Colonic mucosa (tissue), 4 donors: ENCODE data around the gene P3H1. TPM values are rescaled to one million over a fixed set of nuclear protein-coding genes. Genes with fewer than 3 reads are reported as not detected.
A peak's percentile ranks its signal among the peaks of the same experiment; 100 is the strongest.

Experiments
- DNase-seq: peaks from one replicate; pipeline ENCODE4 v3.0.0-alpha.2; 2020
- H3K27ac ChIP-seq: fragments of 200-600 bp; one replicate; pipeline ENCODE4 v1.8.0; 2021
- H3K27me3 ChIP-seq: fragments of 200-600 bp; one replicate; pipeline ENCODE4 v1.8.0; 2021
- H3K36me3 ChIP-seq: fragments of 200-600 bp; one replicate; pipeline ENCODE4 v1.8.0; 2021
- H3K4me1 ChIP-seq: fragments of 200-600 bp; one replicate; pipeline ENCODE4 v1.8.0; 2021; ENCODE audit warnings: mild to moderate bottlenecking
- H3K4me3 ChIP-seq: fragments of 200-600 bp; one replicate; pipeline ENCODE4 v1.8.0; 2021
- H3K9ac ChIP-seq, 2 donors: one replicate each; pipeline ENCODE4 v1.7.0; 2013; ENCODE audit warnings: control low read depth in 2 of 2, low read depth in 2 of 2, low read length in 2 of 2
- H3K9me3 ChIP-seq: fragments of 200-600 bp; one replicate; pipeline ENCODE4 v1.8.0; 2021
- CTCF ChIP-seq: fragments of 200-600 bp; IDR thresholded peaks from one replicate; pipeline ENCODE4 v1.8.0; 2022; ENCODE audit warnings: antibody characterized with exemption, mild to moderate bottlenecking
- intact Hi-C: fragments of 100-400 bp; cut with DNase I; formaldehyde crosslinking; loops from one replicate; pipeline ENCODE4 v1.14.1; 2022
- total RNA-seq, 2 donors: library from RNA; stranded (reverse); fragmentation: NEBNext Ultra II Directional in 1 of 2; extraction: Animal tissue kit (Norgen Biotek cat#: 25700) in 1 of 2; gene quantifications; one replicate each; pipeline ENCODE4 v1.2.1, GENCODE V29; 2021
- donor health status: healthy.
- donor health status: DM: no; HTN: no; CAD: no.
- donor health status: DM: no; HTN: no; CAD: no.

The P3H1 gene
- total RNA-seq, 2 donors from 2014 or later = 11.7 to 19.1 TPM

GRCh38 chr1:42773420-42773819 is 6.6 kb upstream of the P3H1 start:
- Histone ChIP-seq H3K4me1 (no peaks in the 10 kb centered on the region), H3K9ac (no peak overlapping the region), H3K27me3 (no peaks in the 10 kb centered on the region), H3K4me3 (no peak overlapping the region), H3K9me3 (no peaks in the 10 kb centered on the region), H3K27ac (no peak overlapping the region), H3K36me3 (peaks cover 3% of the 10 kb centered on the region)
- TF ChIP-seq CTCF = no peak
- intact Hi-C loops = no loop called here
- DNase-seq = no peak

- intact Hi-C loops = loop anchor here (5.0 kb wide), 1 partner anchor 47 kb away; the partner anchor contains the start of genes ERMAP and SVBP
- Histone ChIP-seq H3K4me3 (no peak overlapping the region), H3K4me1 (no peaks in the 10 kb centered on the region), H3K36me3 (no peaks in the 10 kb centered on the region), H3K27ac (no peak overlapping the region), H3K9me3 (no peaks in the 10 kb centered on the region), H3K27me3 (no peaks in the 10 kb centered on the region), H3K9ac (no peak overlapping the region)
- no peak for DNase-seq
- TF ChIP-seq CTCF = no peak
These were observed 3.0 kb upstream of the P3H1 start for GRCh38 chr1:42769811-42770210.

- H3K4me1 ChIP-seq = no peaks in the 10 kb centered on the region
- DNase-seq = no peak
- H3K27ac ChIP-seq = no peak overlapping the region
- no peak for TF ChIP-seq CTCF
- intact Hi-C loops = loop anchor here (5.0 kb wide), 1 partner anchor 49 kb away; the partner anchor contains the start of genes ERMAP and SVBP
- no peak overlapping the region for H3K9ac ChIP-seq
- no peaks in the 10 kb centered on the region for H3K27me3 ChIP-seq
- no peaks in the 10 kb centered on the region for H3K36me3 ChIP-seq
- H3K9me3 ChIP-seq = no peaks in the 10 kb centered on the region
- peak overlapping the region; percentile 99 for H3K4me3 ChIP-seq
These were observed 1.3 kb upstream of the P3H1 start for GRCh38 chr1:42768172-42768571.

DNA sequence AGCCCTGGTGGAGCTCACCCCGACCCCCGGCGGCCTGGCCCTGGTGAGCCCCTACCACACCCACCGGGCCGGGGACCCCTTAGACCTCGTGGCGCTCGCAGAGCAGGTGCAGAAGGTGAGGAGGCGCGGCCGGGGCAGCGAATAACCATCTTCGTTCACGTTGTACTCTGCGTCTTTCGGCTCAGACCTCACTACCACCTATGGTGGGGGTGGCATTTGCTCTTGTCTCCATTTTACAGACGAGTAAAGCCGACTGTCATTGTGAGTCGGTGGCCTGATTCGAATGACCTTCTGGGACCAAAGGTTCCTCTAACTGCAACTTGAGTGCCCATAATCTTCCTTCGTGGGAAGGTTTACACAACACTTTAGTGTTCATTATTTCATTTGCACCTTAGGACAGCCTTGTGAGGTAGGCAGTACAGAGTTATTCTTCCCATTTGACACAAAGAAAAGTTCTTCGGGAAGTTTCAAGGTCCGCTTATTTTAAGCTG is 727 bp upstream of the P3H1 start:
- DNase-seq = no peak
- intact Hi-C loops = loop anchor here (5.0 kb wide), 1 partner anchor 50 kb away; the partner anchor contains the start of genes ERMAP and SVBP
- no peaks in the 10 kb centered on the region for H3K4me1 ChIP-seq
- H3K27me3 ChIP-seq = no peaks in the 10 kb centered on the region
- peak overlapping the region; percentile 90 to 95 for H3K9ac ChIP-seq
- no peak for TF ChIP-seq CTCF
- H3K27ac ChIP-seq = peak overlapping the region; percentile 84
- H3K4me3 ChIP-seq = peak overlapping the region; percentile 99
- H3K36me3 ChIP-seq = no peaks in the 10 kb centered on the region
- H3K9me3 ChIP-seq = no peaks in the 10 kb centered on the region

DNA sequence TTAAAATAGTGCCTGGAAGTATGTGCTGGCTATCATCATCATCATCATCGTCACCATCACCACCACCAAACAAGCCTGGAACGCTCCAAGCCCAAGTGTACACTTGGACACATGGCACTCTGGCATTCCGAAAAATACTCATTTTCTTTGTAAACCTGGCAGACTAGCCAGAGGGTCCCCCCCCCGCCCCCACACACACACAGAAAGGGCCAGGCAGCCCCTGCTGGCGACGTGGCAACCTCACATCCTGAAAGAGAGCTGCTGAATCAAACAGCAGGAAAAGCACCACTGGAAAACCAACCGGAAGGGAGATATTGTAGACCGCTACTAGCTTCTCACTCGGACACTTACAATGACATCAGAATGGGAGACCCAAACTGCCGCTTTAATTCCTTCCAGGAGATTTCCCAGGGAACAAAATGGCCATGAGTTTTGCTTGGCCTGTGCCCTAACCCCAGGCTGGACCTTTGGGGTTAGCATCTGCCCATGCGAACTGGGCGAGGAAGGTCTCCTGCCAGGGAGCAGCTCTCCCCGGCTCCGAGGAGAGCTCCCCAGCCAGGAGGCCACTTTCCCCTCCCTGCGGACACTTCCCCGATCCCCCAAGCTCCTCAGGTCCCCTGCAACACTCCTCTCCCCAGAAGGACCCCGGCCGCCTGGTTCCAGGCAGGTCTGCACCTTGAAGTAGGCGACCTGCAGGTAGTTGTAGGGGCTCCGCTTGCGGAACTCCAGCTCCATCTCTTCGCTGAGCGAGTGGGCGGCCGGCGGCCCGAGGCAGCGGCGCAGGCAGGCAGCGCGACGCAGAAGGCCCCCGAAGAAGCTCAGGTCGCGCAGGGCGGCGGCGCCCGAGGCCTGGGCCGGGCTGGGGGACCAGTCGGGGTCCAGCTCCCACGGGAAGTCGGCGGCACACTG is 742 bp downstream of the P3H1 start:
- H3K4me3 ChIP-seq = peak overlapping the region; percentile 99
- no peaks in the 10 kb centered on the region for H3K36me3 ChIP-seq
- TF ChIP-seq CTCF = peak; percentile 14
- intact Hi-C loops = loop anchor here (5.0 kb wide), 1 partner anchor 51 kb away; the partner anchor contains the start of genes ERMAP and SVBP
- no peaks in the 10 kb centered on the region for H3K4me1 ChIP-seq
- H3K27me3 ChIP-seq = no peaks in the 10 kb centered on the region
- H3K27ac ChIP-seq = peak overlapping the region; percentile 84
- H3K9ac ChIP-seq = peak overlapping the region; percentile 75 to 83
- H3K9me3 ChIP-seq = no peaks in the 10 kb centered on the region
- peak; percentile 43 for DNase-seq
